Fibroblast of peridontal ligament (primary cell): ENCODE data around the gene FAM3A.

Experiments used
- DNase-seq: peaks from one replicate; pipeline ENCODE4 v3.0.0-alpha.2; 2010; ENCODE audit errors: extremely low read depth

FAM3A gene

GRCh38 chrX:154481195-154481594 is 34.8 kb downstream of the FAM3A start:
- DNase-seq: no peak

- DNase-seq: peak; percentile 78
These were observed 37.1 kb downstream of the FAM3A start, which contains the start of gene LAGE3 for GRCh38 chrX:154478728-154479622. LAGE3 (minus strand) TSS chrX:154479281; CDS start chrX:154478915, 366 bp downstream.

GRCh38 chrX:154477891-154478477 is 38.0 kb downstream of the FAM3A start:
- DNase-seq: no peak

GRCh38 chrX:154476821-154477220 is 39.2 kb downstream of the FAM3A start:
- no peak for DNase-seq

GRCh38 chrX:154473683-154474082 is 42.3 kb downstream of the FAM3A start:
- DNase-seq: no peak

- no peak for DNase-seq
These were observed 43.1 kb downstream of the FAM3A start for GRCh38 chrX:154472685-154473632.

GRCh38 chrX:154471839-154472684 is 44.0 kb downstream of the FAM3A start:
- DNase-seq: no peak

- DNase-seq: no peak
These were observed 45.0 kb downstream of the FAM3A start for GRCh38 chrX:154470914-154471568.

- no peak for DNase-seq
These were observed 45.6 kb downstream of the FAM3A start for GRCh38 chrX:154470434-154470833.

GRCh38 chrX:154469880-154470279 is 46.2 kb downstream of the FAM3A start:
- no peak for DNase-seq

GRCh38 chrX:154469114-154469513 is 46.9 kb downstream of the FAM3A start:
- DNase-seq: no peak

- no peak for DNase-seq
These were observed 47.8 kb downstream of the FAM3A start for GRCh38 chrX:154468217-154468616.

- DNase-seq: no peak
These were observed 48.5 kb downstream of the FAM3A start for GRCh38 chrX:154467556-154467955.

GRCh38 chrX:154466907-154467306 is 49.1 kb downstream of the FAM3A start:
- no peak for DNase-seq

GRCh38 chrX:154466036-154466435 is 50.0 kb downstream of the FAM3A start:
- no peak for DNase-seq

- DNase-seq: no peak
These were observed 50.4 kb downstream of the FAM3A start for GRCh38 chrX:154465601-154466000.

GRCh38 chrX:154464806-154465365 is 51.1 kb downstream of the FAM3A start:
- no peak for DNase-seq

- no peak for DNase-seq
These were observed 52.3 kb downstream of the FAM3A start for GRCh38 chrX:154463611-154464220.

- DNase-seq: no peak
These were observed 53.6 kb downstream of the FAM3A start for GRCh38 chrX:154462396-154462795.

GRCh38 chrX:154460326-154460725 is 55.7 kb downstream of the FAM3A start:
- DNase-seq: no peak
